GM04504 (cell line): Measurements from ENCODE around the gene SLC17A2.

Source experiments
- DNase-seq: peaks from one replicate; pipeline ENCODE4 v3.0.0-alpha.2; 2012; ENCODE audit warnings: low read depth

SLC17A2 gene

GRCh38 chr6:25883536-25883935 lies 47.0 kb downstream of the SLC17A2 start:
- DNase-seq = no peak

DNA sequence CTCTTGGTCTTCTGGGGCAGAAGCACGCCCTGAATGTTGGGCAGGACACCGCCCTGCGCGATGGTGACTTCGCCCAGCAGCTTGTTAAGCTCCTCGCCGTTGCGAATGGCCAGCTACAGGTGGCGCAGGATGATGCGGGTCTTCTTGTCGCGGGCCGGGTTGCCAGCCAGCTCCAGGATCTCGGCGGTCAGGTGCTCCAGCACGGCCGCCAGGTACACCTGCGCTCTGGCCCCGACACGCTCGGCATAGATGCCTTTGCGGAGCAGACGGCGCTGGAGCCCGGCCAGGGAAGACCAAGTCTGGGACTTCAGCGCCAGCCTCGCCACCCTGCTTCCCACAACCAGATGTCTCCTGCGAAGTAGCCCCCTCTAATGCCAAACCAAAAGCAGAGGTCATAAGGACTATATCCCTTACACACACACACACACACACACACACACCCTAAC lies 48.4 kb downstream of the SLC17A2 start:
- DNase-seq = no peak

- no peak for DNase-seq
Observed at GRCh38 chr6:25880601-25881000, 49.9 kb downstream of the SLC17A2 start.

GRCh38 chr6:25878721-25879322 lies 51.7 kb downstream of the SLC17A2 start:
- DNase-seq = no peak

GRCh38 chr6:25875926-25876602 lies 54.4 kb downstream of the SLC17A2 start:
- DNase-seq = no peak

DNA sequence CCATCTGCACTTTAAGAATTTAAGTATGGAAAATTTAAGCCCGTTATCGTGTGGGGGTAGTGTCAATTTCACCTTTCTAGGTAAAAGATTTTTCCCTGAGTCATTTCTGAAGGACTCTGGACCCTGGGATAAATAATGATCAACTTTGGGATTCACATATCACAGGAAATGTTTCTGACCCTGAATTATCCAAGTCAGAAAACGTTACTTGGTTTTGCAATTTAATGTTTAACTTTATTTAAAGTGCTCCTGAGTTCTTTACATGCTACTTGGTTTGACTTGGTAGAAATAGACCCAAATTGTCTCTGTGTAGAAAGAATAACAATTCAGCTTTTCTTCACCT lies 55.0 kb downstream of the SLC17A2 start:
- DNase-seq = no peak

GRCh38 chr6:25874822-25875562 lies 55.5 kb downstream of the SLC17A2 start:
- no peak for DNase-seq

GRCh38 chr6:25874118-25874517 lies 56.4 kb downstream of the SLC17A2 start, which contains the start of gene SLC17A3:
Gene SLC17A3, minus strand, starts transcription at chr6:25874243. Its CDS starts 5,856 bp downstream, at chr6:25868387.
- no peak for DNase-seq

GRCh38 chr6:25872814-25873213 lies 57.7 kb downstream of the SLC17A2 start:
- no peak for DNase-seq

DNA sequence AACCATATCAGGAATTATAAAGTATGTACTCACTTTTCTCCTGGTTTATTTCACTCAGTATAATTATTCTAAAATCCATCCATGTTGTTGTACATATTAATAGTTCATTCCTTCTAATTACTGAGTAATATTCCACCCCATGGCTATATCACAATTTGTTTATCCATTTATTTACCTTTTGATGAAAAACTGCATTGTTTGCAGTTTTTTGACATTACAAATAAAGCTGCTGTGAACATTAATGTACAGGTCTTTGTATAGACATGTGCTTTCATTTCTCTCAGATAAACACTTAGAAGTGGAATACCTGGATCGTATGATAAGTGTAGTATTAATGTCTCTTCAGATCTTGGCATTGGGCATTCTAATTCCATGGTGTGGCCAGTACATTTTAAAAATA lies 60.7 kb downstream of the SLC17A2 start:
- DNase-seq = no peak

- no peak for DNase-seq
Observed at GRCh38 chr6:25868436-25869183, 61.9 kb downstream of the SLC17A2 start.

DNA sequence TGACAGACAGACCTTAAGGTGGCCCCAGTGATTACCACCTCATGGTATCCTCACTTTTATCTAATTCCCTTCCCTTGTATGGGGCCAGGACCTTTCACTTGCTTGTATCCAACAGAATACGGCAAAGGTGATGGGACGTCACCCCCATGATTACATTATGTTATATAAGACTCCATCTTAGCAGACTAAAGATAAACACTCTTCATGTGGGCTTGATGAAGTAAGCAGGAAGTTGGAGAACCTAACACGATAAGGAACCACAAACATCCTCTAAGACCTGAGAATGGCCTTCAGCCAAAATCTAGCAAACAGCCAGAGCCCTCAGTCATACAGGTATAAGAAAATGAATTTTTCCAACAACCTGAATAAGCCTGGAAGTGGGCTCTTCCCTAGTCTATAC lies 64.5 kb downstream of the SLC17A2 start:
- DNase-seq = no peak

DNA sequence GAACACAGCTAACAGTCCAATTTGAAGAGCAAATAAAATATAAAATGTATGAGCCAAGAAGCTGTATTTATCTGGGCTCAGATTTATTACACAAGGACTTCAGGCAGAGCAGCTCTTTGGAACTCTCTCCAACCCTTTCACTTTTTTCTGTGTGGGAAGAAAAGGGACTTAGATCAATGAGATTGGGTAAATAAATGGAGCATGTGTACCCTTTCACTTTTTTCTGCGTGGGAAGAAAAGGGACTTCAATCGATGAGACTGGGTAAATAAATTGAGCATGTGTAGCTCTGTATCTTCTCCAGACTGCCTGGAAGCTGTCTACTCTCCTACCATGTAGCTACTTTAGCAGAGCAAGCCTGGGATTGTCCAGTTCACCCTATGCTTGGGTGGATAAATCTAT lies 67.1 kb downstream of the SLC17A2 start:
- DNase-seq = no peak
